SU-DHL-6 (cell line): ENCODE measurements around the gene ZNF3.

ENCODE experiments used
- H2AFZ ChIP-seq: fragments of 200-600 bp; sonication (generic); 2 replicates; pipeline ENCODE4 v1.6.1; 2014; ENCODE audit warnings: low read depth, mild to moderate bottlenecking, moderate library complexity, mixed read lengths, antibody characterized with exemption, low read length; ENCODE audit not compliant: severe bottlenecking
- H3F3A ChIP-seq: fragments of 200-600 bp; shearing (Covaris generic); 2 replicates; pipeline ENCODE4 v1.6.0; 2016; ENCODE audit warnings: antibody characterized with exemption, mild to moderate bottlenecking; ENCODE audit not compliant: insufficient read depth
- H3K27ac ChIP-seq: fragments of 200-600 bp; sonication (generic); 2 replicates; pipeline ENCODE4 v1.5.1; 2016; ENCODE audit warnings: low read depth, mild to moderate bottlenecking, low read length, moderate library complexity, mixed read lengths
- H3K27me3 ChIP-seq: fragments of 200-600 bp; sonication (generic), shearing (Covaris generic); 2 replicates; pipeline ENCODE4 v1.6.0; 2014; ENCODE audit warnings: mild to moderate bottlenecking, low read length
- H3K36me3 ChIP-seq: fragments of 200-600 bp; sonication (generic); 2 replicates; pipeline ENCODE4 v1.6.1; 2014; ENCODE audit warnings: mild to moderate bottlenecking, low read length, mixed read lengths
- H3K4me2 ChIP-seq: fragments of 300-600, 200-600 bp; shearing (Covaris generic), sonication (generic); 2 replicates; pipeline ENCODE4 v1.6.0; 2014; ENCODE audit warnings: low read length, low read depth, mild to moderate bottlenecking; ENCODE audit not compliant: poor library complexity, severe bottlenecking
- H3K4me3 ChIP-seq: fragments of 200-600 bp; sonication (generic); 2 replicates; pipeline ENCODE4 v1.5.1; 2014; ENCODE audit warnings: antibody characterized with exemption, low read length, mild to moderate bottlenecking, mixed read lengths; ENCODE audit not compliant: insufficient read depth, poor library complexity, severe bottlenecking
- H3K79me2 ChIP-seq: fragments of 200-600 bp; sonication (generic); 2 replicates; pipeline ENCODE4 v1.6.1; 2014; ENCODE audit warnings: mild to moderate bottlenecking, low read length, moderate library complexity; ENCODE audit not compliant: insufficient read depth
- H3K9ac ChIP-seq: fragments of 200-600 bp; sonication (generic); 2 replicates; pipeline ENCODE4 v1.7.0; 2014; ENCODE audit warnings: mild to moderate bottlenecking, low read length
- H3K9me2 ChIP-seq: fragments of 200-600 bp; sonication (generic); replicated peaks from 2 replicates; pipeline ENCODE4 v1.6.1; 2014; ENCODE audit warnings: low read length; ENCODE audit not compliant: insufficient read depth
- H3K9me3 ChIP-seq: fragments of 200-600 bp; sonication (generic); 2 replicates; pipeline ENCODE4 v1.6.1; 2014; ENCODE audit warnings: low read length, mixed read lengths; ENCODE audit not compliant: insufficient read depth
- H4K20me1 ChIP-seq: fragments of 200-600 bp; sonication (generic); 2 replicates; pipeline ENCODE4 v1.6.1; 2014; ENCODE audit warnings: low read depth, mild to moderate bottlenecking, antibody characterized with exemption, low read length, moderate library complexity, mixed read lengths
- CTCF ChIP-seq: fragments of 200-600 bp; sonication (generic); IDR thresholded peaks from one replicate; pipeline ENCODE4 v1.5.1; 2017; ENCODE audit warnings: antibody characterized with exemption, mild to moderate bottlenecking, low read length, moderate library complexity; ENCODE audit not compliant: insufficient read depth, poor library complexity, severe bottlenecking
- EZH2phosphoT487 ChIP-seq: fragments of 200-600 bp; sonication (generic), shearing (Covaris generic); conservative IDR thresholded peaks from 2 replicates; pipeline ENCODE4 v1.6.1; 2018; ENCODE audit warnings: mild to moderate bottlenecking, antibody characterized with exemption, low read length, moderate library complexity, mixed read lengths

ZNF3 gene

GRCh38 chr7:100099452-100099851 lies 17.9 kb upstream of the ZNF3 start:
- Histone ChIP-seq H3K27me3 (no peaks in the 10 kb centered on the region), H3K9ac (peak overlapping the region; percentile 100), H3K79me2 (peaks cover 34% of the 10 kb centered on the region), H3F3A (peaks cover 36% of the 10 kb centered on the region), H3K36me3 (peaks cover 53% of the 10 kb centered on the region), H4K20me1 (peaks cover 16% of the 10 kb centered on the region), H3K9me2 (no peaks in the 10 kb centered on the region), H3K9me3 (no peaks in the 10 kb centered on the region), H3K27ac (no peak overlapping the region), H3K4me2 (peak overlapping the region; percentile 70), H3K4me3 (no peak overlapping the region), H2AFZ (no peak overlapping the region)
- TF ChIP-seq EZH2phosphoT487, result no peak
- TF ChIP-seq CTCF, result no peak

GRCh38 chr7:100098913-100099312 lies 17.4 kb upstream of the ZNF3 start:
- Histone ChIP-seq H3K4me2 (no peak overlapping the region), H3K9ac (no peak overlapping the region), H3K27ac (no peak overlapping the region), H3K27me3 (no peaks in the 10 kb centered on the region), H3K79me2 (peaks cover 34% of the 10 kb centered on the region), H4K20me1 (peaks cover 18% of the 10 kb centered on the region), H3K4me3 (no peak overlapping the region), H2AFZ (no peak overlapping the region), H3K36me3 (peaks cover 59% of the 10 kb centered on the region), H3K9me2 (no peaks in the 10 kb centered on the region), H3F3A (peaks cover 42% of the 10 kb centered on the region), H3K9me3 (no peaks in the 10 kb centered on the region)
- TF ChIP-seq CTCF (no peak), EZH2phosphoT487 (no peak)

- Histone ChIP-seq H3K27me3 (no peaks in the 10 kb centered on the region), H3K9ac (no peak overlapping the region), H3K36me3 (peaks cover 82% of the 10 kb centered on the region), H3K4me2 (no peak overlapping the region), H3K4me3 (no peak overlapping the region), H3K79me2 (peaks cover 29% of the 10 kb centered on the region), H3K27ac (no peak overlapping the region), H3K9me2 (no peaks in the 10 kb centered on the region), H3F3A (peaks cover 65% of the 10 kb centered on the region), H4K20me1 (peaks cover 18% of the 10 kb centered on the region), H3K9me3 (no peaks in the 10 kb centered on the region), H2AFZ (no peak overlapping the region)
- no peak for TF ChIP-seq CTCF
- TF ChIP-seq EZH2phosphoT487, result no peak
These were observed 14.2 kb upstream of the ZNF3 start for GRCh38 chr7:100095704-100096103.
